ENCODE measurements around the gene PAQR8. TPM values are rescaled to one million over a fixed set of nuclear protein-coding genes. Genes with fewer than 3 reads are reported as not detected.
"Not testable (repeated sequence)": the region's sequence is repeated elsewhere in the genome, so short reads cannot be mapped to it uniquely, and the experiment has no call there.

Gene PAQR8
- polyA plus RNA-seq, 3 donors: 19.8 to 25.5 (median 25.4) TPM

DNA sequence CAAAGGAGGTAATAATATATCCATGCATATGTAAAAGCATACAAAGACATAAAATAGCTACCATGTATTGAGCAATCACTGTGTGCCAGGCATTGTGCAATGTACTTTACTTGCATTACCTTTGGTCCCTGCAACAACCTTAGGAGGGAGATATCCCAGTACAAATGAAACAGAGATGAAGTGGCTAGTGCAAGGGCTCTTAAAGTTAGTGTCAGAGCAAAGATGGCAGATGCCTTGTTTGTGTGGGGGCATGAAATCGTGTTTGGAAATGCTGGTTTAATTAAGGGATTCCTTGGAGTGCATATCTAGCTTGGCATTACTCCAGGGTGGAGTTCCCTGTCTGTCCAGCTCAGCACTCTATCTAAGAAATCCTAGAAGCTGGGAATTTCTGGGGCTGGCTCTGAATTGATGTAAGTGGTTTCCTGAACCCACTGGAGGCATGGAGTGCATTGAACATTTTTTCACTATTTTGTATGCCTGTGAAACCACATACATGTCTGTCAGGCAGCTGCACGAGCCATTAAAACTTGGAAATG is 9.8 kb downstream of the PAQR8 start:
- DNase-seq: no peak

DNA sequence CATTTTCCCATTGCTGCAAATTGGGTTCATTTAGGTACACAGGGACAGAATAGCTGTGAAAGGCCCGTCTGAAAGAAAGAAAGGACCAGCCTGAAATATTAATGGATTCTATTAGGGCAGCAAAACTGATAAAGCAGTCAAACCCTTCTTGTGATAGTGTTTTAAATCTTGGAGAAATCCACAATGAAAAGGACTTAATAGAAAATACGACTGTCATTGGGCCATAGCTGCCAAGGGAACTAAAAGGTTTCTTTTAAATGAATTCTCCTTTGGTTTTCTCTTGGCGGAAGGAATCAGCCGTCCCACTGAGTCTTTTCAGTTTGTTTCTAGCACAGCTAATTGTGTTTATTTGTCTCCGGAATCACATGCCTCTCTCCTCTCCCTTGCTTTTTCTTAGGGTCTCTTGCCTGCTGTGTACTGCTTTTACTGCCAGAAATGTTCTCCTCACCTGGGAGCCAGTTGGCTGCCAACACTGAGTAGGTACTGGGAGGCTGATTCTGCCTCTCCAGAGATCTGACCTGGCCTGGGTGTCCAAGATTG is 11.3 kb downstream of the PAQR8 start:
- no peak for DNase-seq

DNA sequence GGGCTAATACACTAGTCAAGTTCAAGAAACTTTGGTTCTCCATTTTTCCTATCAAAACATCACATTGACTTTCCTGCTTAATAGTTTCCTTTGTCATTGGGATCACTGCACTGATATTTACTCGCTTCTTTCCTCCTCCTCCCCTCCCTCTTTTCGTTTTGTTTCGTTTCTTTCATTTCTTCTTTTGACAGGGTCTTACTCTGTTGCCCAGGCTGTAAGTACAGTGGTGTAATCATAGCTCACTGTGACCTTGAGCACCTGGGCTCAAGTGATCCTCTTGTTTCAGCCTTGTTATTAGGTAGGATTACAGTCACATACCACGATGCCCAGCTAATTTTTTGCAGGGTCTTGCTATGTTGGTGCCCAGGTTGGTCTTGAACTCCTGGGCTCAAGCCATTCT is 12.3 kb downstream of the PAQR8 start:
- no peak for DNase-seq

DNA sequence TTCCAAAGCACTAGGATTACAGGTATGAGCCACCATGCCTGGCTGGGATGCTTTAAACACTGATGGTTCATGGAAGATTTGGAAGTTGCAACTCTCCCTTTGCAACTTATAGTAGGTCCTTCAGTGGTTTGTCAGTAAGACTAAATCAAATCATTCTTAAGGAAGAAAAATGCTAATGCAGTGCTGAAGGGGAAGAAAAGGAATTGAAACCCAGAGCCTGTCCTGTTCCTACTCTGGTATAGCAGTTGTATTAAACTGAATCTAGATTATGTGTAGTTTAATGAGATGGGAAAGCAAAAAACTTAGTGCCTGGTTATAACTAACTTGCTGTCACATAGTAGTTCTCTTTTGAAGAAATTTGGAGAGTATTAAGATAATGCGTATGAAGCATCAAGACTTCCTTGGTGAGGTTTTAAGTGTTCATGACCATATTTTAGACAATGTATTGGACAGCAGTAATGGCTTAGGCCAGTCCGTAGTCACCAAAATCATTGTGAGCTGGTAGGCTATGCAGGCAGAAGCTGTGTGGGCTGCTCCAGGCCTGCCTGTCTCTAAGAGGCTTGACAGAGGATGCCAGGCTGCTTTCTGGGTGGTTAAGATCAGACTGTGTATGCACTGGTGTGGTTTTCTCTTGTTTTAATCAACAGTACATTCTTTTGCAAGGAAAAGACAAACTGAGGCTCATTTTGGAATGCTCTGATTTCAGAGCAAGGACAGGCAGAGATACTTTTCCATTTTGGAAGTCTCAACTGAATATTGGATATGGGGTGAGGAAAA is 14.0 kb downstream of the PAQR8 start:
- no peak for DNase-seq

DNA sequence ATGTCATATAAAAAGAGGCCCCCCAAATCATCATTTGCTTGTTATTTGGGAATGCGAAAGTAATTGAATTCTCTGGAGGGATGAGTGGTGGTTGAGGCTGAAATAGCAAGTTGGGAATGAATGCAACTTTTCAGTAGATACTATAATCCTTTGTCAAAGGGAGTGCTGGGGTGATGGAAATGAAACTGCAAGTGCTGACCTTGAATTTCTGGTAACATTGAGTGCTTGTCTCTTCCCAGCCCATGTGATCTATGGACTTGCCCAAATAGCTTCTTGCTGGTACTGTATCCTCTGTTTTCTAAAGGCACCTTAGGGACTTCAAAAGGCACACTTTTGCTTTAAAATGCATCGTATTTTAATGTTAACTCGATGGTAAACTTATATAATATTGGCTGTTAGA is 14.8 kb downstream of the PAQR8 start:
- no peak for DNase-seq

DNA sequence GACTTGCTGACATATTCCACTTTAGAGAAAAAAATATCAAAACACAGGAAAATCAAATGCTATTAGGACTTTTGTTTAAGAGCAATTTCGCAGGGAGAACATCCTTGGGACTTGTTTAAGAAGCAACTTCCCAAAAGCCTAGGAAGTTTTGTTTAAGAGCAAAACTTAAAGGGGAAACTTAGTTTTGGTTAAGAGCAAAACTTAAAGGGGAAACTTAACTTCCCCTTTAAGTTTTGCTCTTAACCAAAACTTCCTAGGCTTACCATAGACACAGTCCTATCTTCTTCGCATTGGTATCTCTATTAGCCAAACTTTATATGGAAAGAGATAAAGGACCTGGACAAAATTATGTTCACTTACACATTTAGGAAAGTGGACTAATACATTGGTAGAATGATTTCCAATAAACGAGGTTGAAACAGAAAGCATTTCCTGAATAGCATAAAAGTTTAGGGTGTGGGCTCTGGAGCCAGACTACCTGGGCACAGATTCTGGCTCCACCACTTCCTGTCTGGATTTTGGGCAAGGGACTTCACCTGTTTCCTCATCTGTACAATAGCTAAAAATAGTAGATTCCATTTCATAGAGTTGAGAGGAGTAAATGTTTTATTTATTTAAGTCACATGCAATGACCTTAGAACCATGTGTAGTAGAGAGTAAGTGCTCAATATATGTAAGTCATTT is 15.7 kb downstream of the PAQR8 start:
- no peak for DNase-seq

DNA sequence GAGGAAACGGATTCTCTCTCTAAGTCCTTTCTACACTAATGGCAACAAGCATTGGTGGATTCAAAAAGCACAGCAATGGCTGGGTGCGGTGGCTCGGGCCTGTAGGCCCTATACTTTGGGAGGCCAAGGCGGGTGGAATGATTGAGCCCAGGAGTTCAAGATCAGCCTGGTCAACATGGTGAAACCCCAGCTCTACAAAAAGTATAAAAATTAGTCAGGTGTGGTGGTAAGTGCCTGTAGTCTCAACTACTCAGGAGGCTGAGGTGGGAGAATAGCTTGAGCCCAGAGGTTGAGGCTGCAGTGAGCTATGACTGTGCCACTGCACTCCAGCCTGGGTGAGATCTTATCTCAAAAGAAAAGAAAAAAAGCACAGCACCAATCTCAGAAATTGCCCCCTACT is 19.3 kb downstream of the PAQR8 start:
- DNase-seq: no peak

DNA sequence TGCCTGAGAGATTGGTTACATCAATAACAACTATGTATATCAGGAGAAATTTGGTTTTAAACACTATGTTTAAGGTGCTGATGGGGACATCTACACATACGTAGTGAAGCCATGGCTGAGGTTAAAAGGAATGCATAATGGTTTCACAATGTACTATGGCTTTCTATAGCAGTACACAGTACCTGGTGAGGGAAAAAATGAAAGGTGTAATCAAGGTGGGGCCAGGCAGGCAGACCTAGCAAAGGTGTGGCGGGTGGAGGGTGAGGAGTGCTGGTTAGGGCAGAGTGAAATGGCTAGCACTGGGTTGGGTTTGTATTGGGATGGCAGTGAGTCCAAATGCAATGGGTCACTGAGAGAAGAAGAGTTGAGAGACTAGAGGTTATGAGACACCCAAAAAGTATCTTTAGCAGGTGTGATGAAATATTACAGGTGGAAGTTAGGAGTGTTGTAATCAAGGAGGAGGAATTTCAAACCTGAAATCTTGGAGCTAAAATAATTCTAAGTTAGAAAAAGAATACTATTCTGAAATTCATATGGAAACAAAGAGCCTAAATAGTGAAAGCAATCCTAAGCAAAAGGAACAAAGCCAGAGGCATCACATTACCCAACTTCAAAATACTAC is 22.3 kb downstream of the PAQR8 start:
- DNase-seq: no peak

DNA sequence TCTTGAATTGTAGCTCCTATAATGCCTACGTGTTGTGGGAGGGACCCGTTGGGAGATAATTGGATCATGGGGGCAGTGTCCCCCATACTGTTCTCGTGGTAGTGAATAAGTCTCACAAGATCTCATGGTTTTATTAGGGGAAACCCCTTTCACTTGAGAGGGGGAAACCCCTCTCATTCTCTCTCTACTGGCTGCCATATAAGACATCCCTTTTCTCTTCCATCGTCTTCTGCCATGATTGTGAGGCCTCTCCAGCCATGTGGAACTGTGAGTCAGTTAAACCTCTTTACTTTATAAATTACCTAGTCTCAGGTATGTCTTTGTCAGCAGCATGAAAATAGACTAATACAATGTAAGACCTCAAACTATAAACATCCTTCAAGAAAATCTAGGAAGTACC is 23.1 kb downstream of the PAQR8 start:
- DNase-seq: no peak

DNA sequence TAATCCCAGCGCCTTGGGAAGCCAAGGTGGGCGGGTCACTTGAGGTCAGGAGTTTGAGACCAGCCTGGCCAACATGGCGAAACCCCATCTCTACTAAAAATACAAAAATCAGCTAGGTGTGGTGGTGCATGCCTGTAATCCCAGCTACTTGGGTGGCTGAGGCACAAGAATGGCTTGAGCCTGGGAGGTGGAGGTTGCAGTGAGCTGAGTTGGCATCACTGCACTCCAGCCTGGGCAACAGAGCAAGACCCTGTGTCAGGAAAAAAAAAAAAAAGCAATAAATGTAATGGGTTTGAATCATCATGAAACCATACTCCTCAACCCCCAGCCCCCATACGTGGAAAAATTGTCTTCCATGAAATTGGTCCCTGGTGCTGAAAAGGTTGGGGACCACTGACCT is 26.2 kb downstream of the PAQR8 start:
- not testable (repeated sequence) for DNase-seq

DNA sequence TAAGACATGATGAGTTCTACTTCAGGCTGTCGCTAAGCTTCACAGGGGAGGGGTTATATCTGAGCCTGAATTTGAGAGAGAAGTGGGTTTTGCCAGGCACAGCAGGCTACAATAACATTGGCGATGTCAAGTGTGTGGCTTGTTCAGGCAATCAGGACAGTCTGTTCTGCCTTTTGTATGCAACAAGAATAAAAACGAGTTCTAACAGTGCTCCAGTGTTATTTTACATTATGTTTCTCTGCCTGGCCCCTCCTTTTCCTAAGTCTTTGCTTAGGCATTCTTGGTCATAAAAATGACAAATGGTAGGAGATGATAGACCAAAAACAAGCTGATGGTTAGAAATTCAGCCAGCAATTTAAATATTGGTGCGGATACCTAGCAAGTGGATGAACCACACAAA is 26.8 kb downstream of the PAQR8 start:
- no peak for DNase-seq

DNA sequence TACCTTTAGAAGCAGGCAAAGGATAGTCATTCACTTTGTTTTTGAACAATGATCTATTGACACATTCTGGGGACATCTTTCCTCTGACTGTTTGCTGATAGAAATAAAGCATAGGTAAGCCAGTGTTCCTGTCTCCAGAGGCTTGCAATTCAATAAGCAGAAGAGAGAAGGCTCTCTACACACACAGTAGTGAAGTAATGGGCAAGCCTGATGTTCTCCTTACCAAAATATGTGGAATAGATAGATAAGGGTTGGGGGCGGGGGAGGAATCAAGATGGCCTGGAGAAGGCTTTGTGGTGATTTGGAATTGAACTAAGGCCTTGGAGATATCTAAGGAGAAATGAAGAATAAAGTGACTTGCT is 27.3 kb downstream of the PAQR8 start:
- DNase-seq: no peak

DNA sequence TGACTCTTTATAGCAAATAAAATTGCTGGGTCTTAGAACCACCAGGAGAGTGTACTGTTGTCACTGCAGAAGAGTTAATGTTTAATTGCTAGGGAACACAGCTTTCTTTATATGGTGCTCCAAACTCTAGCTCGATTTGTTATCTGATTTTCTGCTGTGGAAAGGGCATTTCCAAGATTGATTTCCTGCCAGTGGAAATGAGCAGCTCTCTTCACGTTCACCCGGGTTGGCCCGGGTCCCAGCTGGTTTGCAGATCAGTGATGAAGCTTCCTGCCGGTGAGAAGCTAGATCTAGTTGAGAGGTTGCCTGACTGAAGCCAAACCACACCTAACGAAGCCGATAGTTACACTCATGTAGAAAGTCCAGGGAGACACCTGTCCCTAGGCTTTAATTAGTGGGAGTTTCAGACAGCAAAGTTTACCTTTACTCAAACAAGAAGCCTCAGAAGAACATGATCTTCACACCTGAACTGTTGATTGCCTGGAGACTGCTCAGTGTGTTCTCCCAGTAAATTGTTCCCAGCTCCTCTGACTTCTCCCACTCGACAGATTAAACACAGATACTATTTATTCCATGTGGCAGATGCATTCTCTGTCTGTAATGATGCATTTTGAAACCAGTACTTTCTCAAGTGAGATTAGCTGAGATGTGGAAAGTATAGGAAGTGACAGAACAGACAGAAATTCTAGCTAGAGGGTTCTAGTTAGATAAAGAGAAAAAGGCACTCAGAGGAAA is 27.8 kb downstream of the PAQR8 start:
- peak; percentile 24 for DNase-seq

DNA sequence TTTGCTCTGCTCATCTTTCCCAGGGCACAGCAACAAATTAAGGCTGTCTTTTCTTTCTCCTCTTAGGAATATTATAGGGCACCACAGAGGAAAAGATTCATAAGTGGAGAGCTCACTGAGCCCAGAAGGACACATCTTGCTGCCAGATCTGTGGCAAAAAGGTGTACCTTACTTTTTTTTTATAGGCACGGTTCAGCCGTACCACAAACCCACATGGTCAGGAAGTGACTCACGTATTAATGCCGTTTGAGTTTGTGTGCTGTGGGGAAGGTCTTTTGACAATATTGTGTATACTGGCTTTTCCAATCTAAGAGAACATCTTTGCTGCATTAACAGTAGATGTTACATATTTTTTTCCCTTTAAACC is 28.4 kb downstream of the PAQR8 start:
- no peak for DNase-seq

DNA sequence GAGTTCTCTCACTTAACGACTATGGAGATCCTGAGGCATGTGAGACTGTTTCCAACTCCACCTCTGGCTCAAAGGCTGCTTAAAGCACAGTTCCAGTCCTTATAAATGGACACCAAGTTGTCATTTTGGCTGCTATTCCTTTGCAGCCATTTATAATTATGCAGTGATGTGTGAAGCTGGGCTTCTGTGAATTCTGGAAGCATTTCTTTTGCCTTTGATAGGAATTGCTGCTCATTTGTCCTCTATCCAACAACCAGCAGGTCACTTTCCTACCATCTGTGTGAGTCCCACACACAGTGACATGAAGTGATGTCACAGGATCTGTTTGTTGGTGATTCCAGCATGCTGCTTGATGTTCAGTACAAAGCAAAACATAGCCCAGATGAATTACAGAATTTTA is 29.6 kb downstream of the PAQR8 start:
- no peak for DNase-seq

DNA sequence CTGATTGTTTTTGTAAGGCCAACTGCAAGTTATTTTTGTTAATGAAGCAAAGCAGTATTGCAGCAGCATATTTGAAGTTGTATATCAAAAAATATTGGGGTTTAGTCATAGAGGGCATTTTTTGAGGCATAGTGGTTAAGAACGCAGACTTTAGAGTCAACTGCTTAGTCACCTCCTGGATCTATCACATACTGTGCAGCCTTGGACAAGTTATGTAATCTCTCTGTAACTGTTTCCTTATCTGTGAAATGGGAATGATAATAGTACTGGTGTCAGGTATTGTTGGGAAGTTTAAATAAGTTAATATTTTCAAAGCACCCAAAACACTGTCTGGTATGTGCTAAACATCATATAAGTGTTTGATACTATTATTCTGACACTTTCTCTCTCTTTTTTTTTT is 31.0 kb downstream of the PAQR8 start:
- DNase-seq: no peak

DNA sequence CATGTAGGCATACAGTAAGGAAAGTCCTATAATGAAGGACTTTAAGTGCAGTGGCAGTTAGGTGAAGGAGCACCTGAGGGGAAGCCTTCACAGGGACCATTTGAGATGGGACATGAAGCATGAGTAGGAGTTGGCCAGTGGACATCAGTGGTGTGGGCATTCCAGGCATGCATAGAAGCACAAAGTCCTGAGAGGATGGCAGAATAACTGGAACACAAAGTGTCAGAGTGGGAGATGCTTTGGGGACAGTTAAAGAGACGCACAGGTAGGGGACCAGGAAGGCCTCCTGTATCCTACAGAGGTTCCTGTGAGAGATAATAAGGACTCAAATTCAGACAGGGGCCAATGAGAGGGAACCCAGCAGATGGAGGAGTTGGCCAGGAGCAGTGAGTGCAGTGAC is 31.8 kb downstream of the PAQR8 start:
- no peak for DNase-seq

DNA sequence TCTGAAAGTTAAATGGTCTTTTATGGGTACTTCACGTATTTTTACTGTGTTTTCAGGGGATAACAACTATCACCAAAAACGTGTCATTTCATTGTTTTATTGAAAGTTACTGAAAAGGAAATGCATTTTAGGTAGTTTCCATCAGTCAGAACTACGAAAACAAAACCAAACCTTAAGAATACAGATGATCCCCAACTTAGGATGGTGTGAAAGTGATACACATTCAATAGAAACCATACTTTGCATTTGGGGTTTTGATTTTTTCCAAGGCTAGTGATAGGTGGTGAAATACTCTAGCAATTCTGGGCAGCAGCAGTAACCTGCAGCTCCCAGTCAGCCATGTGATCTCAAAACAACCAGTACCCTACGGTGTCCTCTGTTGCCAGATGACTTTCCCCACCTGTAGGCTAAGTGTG is 32.3 kb downstream of the PAQR8 start:
- no peak for DNase-seq

DNA sequence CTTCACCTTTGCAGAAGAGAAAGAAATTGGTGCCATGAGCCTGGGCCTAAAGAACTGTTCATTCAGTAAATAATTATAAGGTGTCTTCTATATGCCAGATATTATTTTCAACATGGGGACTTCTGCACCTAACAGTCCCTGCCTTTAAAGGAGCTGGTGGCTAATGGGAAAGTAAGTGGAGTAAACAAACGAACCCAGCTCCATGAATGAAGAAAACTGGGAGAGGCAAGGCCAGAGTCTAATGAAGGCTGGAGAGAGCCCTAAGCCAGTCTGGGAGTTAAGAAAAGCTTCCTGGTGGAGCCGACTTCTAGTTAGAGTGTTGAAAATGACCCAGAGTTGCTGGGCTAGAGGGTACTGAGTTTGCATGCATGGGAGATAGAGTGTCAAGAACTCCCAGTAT is 34.0 kb downstream of the PAQR8 start:
- no peak for DNase-seq

DNA sequence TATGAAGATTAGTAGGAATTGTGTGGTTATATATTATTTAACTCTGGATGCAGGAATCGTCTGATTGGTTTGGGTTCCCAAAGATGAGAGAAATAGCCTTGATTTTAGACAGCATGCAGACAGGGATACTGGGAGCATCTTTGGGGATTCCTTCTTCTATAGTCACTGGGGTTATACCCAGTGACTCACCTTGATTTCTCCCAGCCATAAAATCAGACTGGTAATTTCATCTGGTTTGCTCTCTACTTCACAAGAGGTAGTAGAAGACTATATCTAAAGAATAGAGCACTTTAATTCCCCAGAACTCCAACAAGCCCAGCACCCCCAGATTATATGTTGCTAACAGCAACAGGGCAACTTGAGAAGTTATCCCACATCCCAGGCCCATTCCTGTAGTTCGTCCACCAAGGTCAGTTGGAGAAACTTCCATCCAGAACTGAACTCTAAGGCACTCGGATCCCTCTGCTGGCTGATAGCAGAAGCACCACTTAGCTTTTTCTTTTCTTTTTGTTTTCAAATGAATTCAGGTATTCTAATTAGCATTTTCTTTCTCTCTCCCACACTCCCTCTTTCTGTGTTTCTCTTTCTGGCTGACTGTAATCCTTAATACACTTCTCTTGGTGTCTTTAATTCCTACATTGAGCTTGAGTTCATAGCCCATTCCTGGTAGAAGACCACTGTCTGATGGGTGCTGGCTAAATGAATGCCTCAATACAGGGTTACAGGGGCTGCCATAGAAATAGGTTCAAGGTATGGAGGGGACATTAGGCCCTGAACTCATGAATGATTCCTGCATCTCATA is 37.8 kb downstream of the PAQR8 start:
- DNase-seq: peak; percentile 57

DNA sequence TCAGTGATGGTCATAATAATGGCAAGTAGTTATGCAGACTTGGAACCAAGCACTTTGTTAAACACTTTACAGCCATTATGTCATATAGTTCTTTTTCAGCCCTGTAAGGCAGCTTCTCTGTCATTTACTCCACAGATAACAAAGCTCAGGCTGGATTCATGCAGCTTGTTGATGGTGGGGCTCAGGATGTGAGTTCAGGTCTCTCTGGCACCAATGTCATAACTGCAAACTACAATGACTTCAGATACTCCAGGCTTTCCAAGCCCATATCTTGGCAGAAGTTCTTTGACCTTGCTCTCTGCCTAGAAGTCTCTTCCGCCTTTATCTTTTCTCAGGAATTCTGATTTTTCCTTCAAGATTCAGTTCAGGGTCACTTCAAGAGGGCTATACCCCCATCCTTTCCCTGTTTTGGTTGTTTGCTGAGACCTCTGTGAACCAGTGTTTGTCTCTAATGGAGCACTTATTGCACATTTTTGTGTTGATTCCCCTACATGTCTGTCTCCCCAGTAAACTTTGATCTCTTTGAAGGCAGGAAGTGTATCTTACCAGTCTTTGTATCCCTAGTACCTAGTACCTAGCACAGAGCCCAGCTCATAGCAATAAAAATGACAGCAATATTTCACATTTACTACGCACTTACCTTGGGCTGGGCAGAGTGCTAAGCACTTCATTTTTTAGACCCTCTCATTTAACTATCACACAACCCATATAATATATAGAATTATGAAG is 38.5 kb downstream of the PAQR8 start:
- no peak for DNase-seq

Measured in renal pelvis (tissue), 4 donors.